GM20000 (cell line): ENCODE results near the gene SPINK8.

Experiments used
- DNase-seq: peaks from one replicate; pipeline ENCODE4 v3.0.0; 2012; ENCODE audit warnings: low spot score
- CTCF ChIP-seq: IDR thresholded peaks from 2 replicates; pipeline ENCODE4 v1.5.1; 2012; ENCODE audit warnings: mild to moderate bottlenecking, control low read depth; ENCODE audit errors: extremely low read depth, missing control alignments

SPINK8 gene

GRCh38 chr3:48314542-48314941 is 18.9 kb downstream of the SPINK8 start:
- DNase-seq: no peak
- no peak for TF ChIP-seq CTCF

- no peak for DNase-seq
- TF ChIP-seq CTCF: no peak
These were observed 26.5 kb downstream of the SPINK8 start for GRCh38 chr3:48306860-48307530.

- TF ChIP-seq CTCF: no peak
- DNase-seq: no peak
These were observed 27.2 kb downstream of the SPINK8 start for GRCh38 chr3:48306290-48306689.

- DNase-seq: no peak
- TF ChIP-seq CTCF: no peak
These were observed 28.1 kb downstream of the SPINK8 start for GRCh38 chr3:48305396-48305795.

- TF ChIP-seq CTCF: no peak
These were observed 30.4 kb downstream of the SPINK8 start for GRCh38 chr3:48303021-48303420.

GRCh38 chr3:48301800-48302166 is 31.7 kb downstream of the SPINK8 start:
- DNase-seq: peak; percentile 24
- TF ChIP-seq CTCF: no peak

More at GRCh38 chr3:48303021-48303420, 30.4 kb downstream of the SPINK8 start:
- DNase-seq: no peak

- peak; percentile 94 for DNase-seq
- TF ChIP-seq CTCF: no peak
These were observed 32.3 kb downstream of the SPINK8 start, which contains the start of gene NME6 for GRCh38 chr3:48301020-48301799. Gene NME6 (minus strand): TSS chr3:48301367.
